ENCODE measurements around the gene FANCG. TPM values are rescaled to one million over a fixed set of nuclear protein-coding genes. Genes with fewer than 3 reads are reported as not detected.

The FANCG gene
- total and polyA plus RNA-seq, 2 experiments from 2014 or later: 13.4 to 15.3 TPM

DNA sequence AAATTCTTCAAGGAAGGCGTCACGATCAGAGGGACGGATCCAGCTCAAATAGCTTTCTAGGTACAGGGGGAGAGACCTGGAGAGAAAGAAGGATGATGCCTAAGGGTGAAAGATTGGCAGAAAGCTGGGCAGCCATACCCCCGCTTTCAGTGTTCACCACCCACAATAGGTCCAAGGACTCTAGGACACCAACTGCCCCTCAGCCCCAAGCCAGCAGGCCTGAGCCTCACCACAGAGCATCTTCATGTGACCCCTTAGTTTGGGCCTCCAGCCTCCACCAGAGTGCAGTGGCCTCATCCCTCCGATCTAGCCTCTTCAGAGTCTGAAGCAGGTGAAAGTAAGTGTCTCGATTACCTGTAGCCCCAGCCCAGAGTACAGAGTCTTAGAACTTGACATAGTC, 5.6 kb downstream of the FANCG start:
- no peaks in the 10 kb centered on the region for H3K27me3 ChIP-seq
- H3K9me2 ChIP-seq (replicated peaks; ENCODE audit: insufficient read depth): no peaks in the 10 kb centered on the region
- H2AFZ ChIP-seq: no peak overlapping the region
- no peaks in the 10 kb centered on the region for H3K9me3 ChIP-seq (ENCODE audit: low read depth)
- H3K4me2 ChIP-seq: no peak overlapping the region
- WGBS (ENCODE audit: low lambda C conversion rate, missing lambda C conversion rate): over 99% methylated on average over 6 of the region's 6 CpGs
- H3K4me1 ChIP-seq (ENCODE audit: insufficient read depth): peaks cover 24% of the 10 kb centered on the region
- TF ChIP-seq EZH2phosphoT487 (IDR thresholded peaks at IDR 0.05; ENCODE audit: low read depth, severe bottlenecking, unreplicated experiment) (no peak), CTCF (IDR thresholded peaks at IDR 0.05; ENCODE audit: poor library complexity) (no peak), EZH2 (IDR thresholded peaks at IDR 0.05; ENCODE audit: borderline replicate concordance) (no peak)
- H3K79me2 ChIP-seq: peaks cover 46% of the 10 kb centered on the region
- no peak overlapping the region for H3K27ac ChIP-seq
- H3K36me3 ChIP-seq (replicated peaks; ENCODE audit: insufficient read depth, low read depth): no peaks in the 10 kb centered on the region
- no peak for DNase-seq (ENCODE audit: low spot score)
- peaks cover 27% of the 10 kb centered on the region for H4K20me1 ChIP-seq (ENCODE audit: insufficient read depth, poor library complexity, severe bottlenecking)
- H3K4me3 ChIP-seq: no peak overlapping the region

- H3K27ac ChIP-seq: peak overlapping the region; percentile 86
- no peaks in the 10 kb centered on the region for H3K36me3 ChIP-seq (replicated peaks; ENCODE audit: insufficient read depth, low read depth)
- H3K4me1 ChIP-seq (ENCODE audit: insufficient read depth): peaks cover 25% of the 10 kb centered on the region
- H4K20me1 ChIP-seq (ENCODE audit: insufficient read depth, poor library complexity, severe bottlenecking): peaks cover 35% of the 10 kb centered on the region
- H3K27me3 ChIP-seq: no peaks in the 10 kb centered on the region
- TF ChIP-seq EZH2 (IDR thresholded peaks at IDR 0.05; ENCODE audit: borderline replicate concordance) (no peak), CTCF (IDR thresholded peaks at IDR 0.05; ENCODE audit: poor library complexity) (no peak), EZH2phosphoT487 (IDR thresholded peaks at IDR 0.05; ENCODE audit: low read depth, severe bottlenecking, unreplicated experiment) (no peak)
- H3K79me2 ChIP-seq: peaks cover 48% of the 10 kb centered on the region
- H3K9me2 ChIP-seq (replicated peaks; ENCODE audit: insufficient read depth): no peaks in the 10 kb centered on the region
- WGBS (ENCODE audit: low lambda C conversion rate, missing lambda C conversion rate): 96% methylated on average over 2 of the region's 2 CpGs
- peak overlapping the region; percentile 58 for H3K4me2 ChIP-seq
- H2AFZ ChIP-seq: peak overlapping the region; percentile 27
- H3K4me3 ChIP-seq: no peak overlapping the region
- DNase-seq (ENCODE audit: low spot score): no peak
- no peaks in the 10 kb centered on the region for H3K9me3 ChIP-seq (ENCODE audit: low read depth)
These were observed 6.5 kb downstream of the FANCG start for GRCh38 chr9:35073279-35073612.

- Histone ChIP-seq H4K20me1 (ENCODE audit: insufficient read depth, poor library complexity, severe bottlenecking) (peaks cover 41% of the 10 kb centered on the region), H3K27me3 (no peaks in the 10 kb centered on the region), H3K9me3 (ENCODE audit: low read depth) (no peaks in the 10 kb centered on the region), H3K4me2 (peak within 1 kb of the TSS; percentile 94), H3K4me1 (ENCODE audit: insufficient read depth) (peaks cover 25% of the 10 kb centered on the region), H3K36me3 (replicated peaks; ENCODE audit: insufficient read depth, low read depth) (no peaks in the 10 kb centered on the region), H3K4me3 (peak within 1 kb of the TSS; percentile 40), H2AFZ (peak within 1 kb of the TSS; percentile 31), H3K27ac (peak within 1 kb of the TSS; percentile 98), H3K79me2 (peaks cover 48% of the 10 kb centered on the region), H3K9me2 (replicated peaks; ENCODE audit: insufficient read depth) (no peaks in the 10 kb centered on the region)
- TF ChIP-seq CTCF (IDR thresholded peaks at IDR 0.05; ENCODE audit: poor library complexity) (no peak), EZH2phosphoT487 (IDR thresholded peaks at IDR 0.05; ENCODE audit: low read depth, severe bottlenecking, unreplicated experiment) (no peak), EZH2 (IDR thresholded peaks at IDR 0.05; ENCODE audit: borderline replicate concordance) (no peak)
- DNase-seq (ENCODE audit: low spot score): peak; percentile 98
- 6% methylated on average over 53 of the region's 54 CpGs for WGBS (ENCODE audit: low lambda C conversion rate, missing lambda C conversion rate)
These were observed 7.1 kb downstream of the FANCG start, which contains the start of gene VCP for GRCh38 chr9:35072461-35073278. VCP (minus strand) TSS chr9:35072625; CDS start chr9:35072353, 272 bp downstream.
